HEK293 (cell line): ENCODE results near the gene IP6K3.

Source experiments
- GLIS1 ChIP-seq: fragments of 450-650 bp; formaldehyde crosslinking; IDR thresholded peaks from 2 replicates; pipeline ENCODE4 v1.5.1; 2016; ENCODE audit warnings: missing biosample characterization, missing genetic modification characterization
- GLIS2 ChIP-seq: fragments of 450-650 bp; formaldehyde crosslinking; IDR thresholded peaks from 2 replicates; pipeline ENCODE4 v1.5.1; 2016; ENCODE audit warnings: missing biosample characterization, missing genetic modification characterization
- KLF8 ChIP-seq: fragments of 450-650 bp; formaldehyde crosslinking; IDR thresholded peaks from 2 replicates; pipeline ENCODE4 v1.5.1; 2016; ENCODE audit warnings: missing biosample characterization, missing genetic modification characterization
- SALL2 ChIP-seq: fragments of 450-650 bp; formaldehyde crosslinking; IDR thresholded peaks from 2 replicates; pipeline ENCODE4 v1.5.0; 2017; ENCODE audit warnings: missing biosample characterization, mild to moderate bottlenecking, missing genetic modification characterization, borderline replicate concordance
- YY1 ChIP-seq: fragments of 450-650 bp; formaldehyde crosslinking; IDR thresholded peaks from 2 replicates; pipeline ENCODE4 v1.5.1; 2018; ENCODE audit warnings: missing biosample characterization, missing genetic modification characterization
- YY2 ChIP-seq: fragments of 450-650 bp; formaldehyde crosslinking; IDR thresholded peaks from 2 replicates; pipeline ENCODE4 v1.5.1; 2016; ENCODE audit warnings: missing biosample characterization, missing genetic modification characterization
- ZBTB20 ChIP-seq: fragments of 450-650 bp; formaldehyde crosslinking; IDR thresholded peaks from 2 replicates; pipeline ENCODE4 v1.5.1; 2016; ENCODE audit warnings: missing biosample characterization, missing genetic modification characterization
- ZBTB21 ChIP-seq: fragments of 450-650 bp; formaldehyde crosslinking; IDR thresholded peaks from 2 replicates; pipeline ENCODE4 v1.5.1; 2017; ENCODE audit warnings: missing biosample characterization, missing genetic modification characterization
- ZNF404 ChIP-seq: fragments of 450-650 bp; formaldehyde crosslinking; IDR thresholded peaks from 2 replicates; pipeline ENCODE4 v1.5.1; 2017; ENCODE audit warnings: missing biosample characterization, missing genetic modification characterization
- ZNF660 ChIP-seq: fragments of 450-650 bp; IDR thresholded peaks from 2 replicates; pipeline ENCODE4 v1.5.1; 2018; ENCODE audit warnings: missing biosample characterization, mild to moderate bottlenecking, missing genetic modification characterization
- ZNF792 ChIP-seq: fragments of 450-650 bp; formaldehyde crosslinking; IDR thresholded peaks from 2 replicates; pipeline ENCODE4 v1.5.1; 2016; ENCODE audit warnings: missing biosample characterization, missing genetic modification characterization
- ZSCAN30 ChIP-seq: fragments of 450-650 bp; IDR thresholded peaks from 2 replicates; pipeline ENCODE4 v1.5.1; 2018; ENCODE audit warnings: missing biosample characterization, mild to moderate bottlenecking, missing genetic modification characterization, moderate library complexity
- TF ChIP-seq, protein P1 (sequence below): fragments of 450-650 bp; formaldehyde crosslinking; conservative IDR thresholded peaks from 2 replicates; pipeline ENCODE4 v1.5.1; 2016; ENCODE audit warnings: low read depth, missing biosample characterization, missing genetic modification characterization
- TF ChIP-seq, protein P2 (sequence below): fragments of 450-650 bp; formaldehyde crosslinking; IDR thresholded peaks from 2 replicates; pipeline ENCODE4 v1.5.1; 2016; ENCODE audit warnings: missing biosample characterization, missing genetic modification characterization
- TF ChIP-seq, protein P3 (sequence below): fragments of 450-650 bp; formaldehyde crosslinking; IDR thresholded peaks from 2 replicates; pipeline ENCODE4 v1.5.1; 2016; ENCODE audit warnings: missing biosample characterization, missing genetic modification characterization
- TF ChIP-seq, protein P4 (sequence below): fragments of 450-650 bp; formaldehyde crosslinking; IDR thresholded peaks from 2 replicates; pipeline ENCODE4 v1.5.1; 2016; ENCODE audit warnings: missing biosample characterization, missing genetic modification characterization
- TF ChIP-seq, protein P5 (sequence below): fragments of 450-650 bp; formaldehyde crosslinking; IDR thresholded peaks from 2 replicates; pipeline ENCODE4 v1.5.1; 2016; ENCODE audit warnings: missing biosample characterization, missing genetic modification characterization
- TF ChIP-seq, protein P6 (sequence below): fragments of 450-650 bp; formaldehyde crosslinking; IDR thresholded peaks from 2 replicates; pipeline ENCODE4 v1.5.1; 2016; ENCODE audit warnings: missing biosample characterization, missing genetic modification characterization
- TF ChIP-seq, protein P7 (sequence below): fragments of 450-650 bp; formaldehyde crosslinking; conservative IDR thresholded peaks from 2 replicates; pipeline ENCODE4 v1.5.1; 2016; ENCODE audit warnings: low read depth, missing biosample characterization, missing genetic modification characterization

IP6K3 gene

DNA sequence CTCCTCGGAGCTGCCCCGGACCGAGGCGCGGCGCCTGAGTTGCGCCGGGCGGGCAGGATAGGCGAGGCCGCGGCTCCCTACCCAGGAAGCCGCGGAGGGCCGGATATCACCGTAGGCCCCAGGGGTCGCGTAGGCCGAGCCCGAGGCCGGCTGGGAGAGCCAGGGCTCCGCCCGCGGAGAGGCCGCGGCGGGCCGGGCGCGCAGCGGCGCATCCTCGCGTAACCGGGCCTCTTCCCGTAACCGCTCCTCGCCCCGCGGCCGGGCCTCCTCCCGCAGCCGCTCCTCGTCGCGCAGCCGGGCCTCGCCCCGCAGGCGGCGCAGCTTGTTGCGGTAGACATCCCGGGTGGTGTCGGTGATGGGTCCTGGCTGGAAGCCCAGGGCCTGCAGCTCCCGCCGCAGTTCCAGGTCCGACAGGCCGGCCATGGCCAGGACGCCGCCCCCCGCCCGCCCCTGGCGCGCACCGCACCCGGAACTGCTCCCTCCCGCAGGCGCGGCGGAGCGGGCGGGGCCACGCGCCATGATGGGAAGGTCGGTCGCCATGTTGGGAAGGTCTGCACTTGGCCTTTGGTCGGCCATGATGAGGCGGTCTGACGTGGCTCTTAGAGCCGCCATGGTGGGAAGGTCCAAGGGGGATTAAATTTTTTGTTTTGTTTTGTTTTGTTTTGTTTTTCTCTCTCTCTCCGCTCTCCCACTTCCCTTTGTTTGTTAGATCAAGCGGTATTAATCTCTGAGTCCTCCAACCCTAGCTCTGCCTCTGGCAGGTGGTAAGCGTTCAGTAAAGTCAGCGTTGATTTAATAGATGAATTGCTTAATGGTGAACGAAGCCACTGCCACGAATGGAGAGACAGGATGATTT is 42.2 kb upstream of the IP6K3 start, which contains the start of gene LEMD2 (continued):
- TF ChIP-seq, protein P1, sequence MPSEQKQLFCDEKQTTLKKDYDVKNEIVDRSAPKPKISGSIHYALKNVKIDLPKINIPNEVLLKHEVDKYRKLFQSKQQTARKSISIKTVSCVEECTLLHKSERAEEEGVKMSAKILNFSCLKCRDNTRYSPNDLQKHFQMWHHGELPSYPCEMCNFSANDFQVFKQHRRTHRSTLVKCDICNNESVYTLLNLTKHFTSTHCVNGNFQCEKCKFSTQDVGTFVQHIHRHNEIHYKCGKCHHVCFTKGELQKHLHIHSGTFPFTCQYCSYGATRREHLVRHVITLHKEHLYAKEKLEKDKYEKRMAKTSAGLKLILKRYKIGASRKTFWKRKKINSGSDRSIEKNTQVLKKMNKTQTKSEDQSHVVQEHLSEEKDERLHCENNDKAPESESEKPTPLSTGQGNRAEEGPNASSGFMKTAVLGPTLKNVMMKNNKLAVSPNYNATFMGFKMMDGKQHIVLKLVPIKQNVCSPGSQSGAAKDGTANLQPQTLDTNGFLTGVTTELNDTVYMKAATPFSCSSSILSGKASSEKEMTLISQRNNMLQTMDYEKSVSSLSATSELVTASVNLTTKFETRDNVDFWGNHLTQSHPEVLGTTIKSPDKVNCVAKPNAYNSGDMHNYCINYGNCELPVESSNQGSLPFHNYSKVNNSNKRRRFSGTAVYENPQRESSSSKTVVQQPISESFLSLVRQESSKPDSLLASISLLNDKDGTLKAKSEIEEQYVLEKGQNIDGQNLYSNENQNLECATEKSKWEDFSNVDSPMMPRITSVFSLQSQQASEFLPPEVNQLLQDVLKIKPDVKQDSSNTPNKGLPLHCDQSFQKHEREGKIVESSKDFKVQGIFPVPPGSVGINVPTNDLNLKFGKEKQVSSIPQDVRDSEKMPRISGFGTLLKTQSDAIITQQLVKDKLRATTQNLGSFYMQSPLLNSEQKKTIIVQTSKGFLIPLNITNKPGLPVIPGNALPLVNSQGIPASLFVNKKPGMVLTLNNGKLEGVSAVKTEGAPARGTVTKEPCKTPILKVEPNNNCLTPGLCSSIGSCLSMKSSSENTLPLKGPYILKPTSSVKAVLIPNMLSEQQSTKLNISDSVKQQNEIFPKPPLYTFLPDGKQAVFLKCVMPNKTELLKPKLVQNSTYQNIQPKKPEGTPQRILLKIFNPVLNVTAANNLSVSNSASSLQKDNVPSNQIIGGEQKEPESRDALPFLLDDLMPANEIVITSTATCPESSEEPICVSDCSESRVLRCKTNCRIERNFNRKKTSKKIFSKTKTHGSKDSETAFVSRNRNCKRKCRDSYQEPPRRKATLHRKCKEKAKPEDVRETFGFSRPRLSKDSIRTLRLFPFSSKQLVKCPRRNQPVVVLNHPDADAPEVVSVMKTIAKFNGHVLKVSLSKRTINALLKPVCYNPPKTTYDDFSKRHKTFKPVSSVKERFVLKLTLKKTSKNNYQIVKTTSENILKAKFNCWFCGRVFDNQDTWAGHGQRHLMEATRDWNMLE = peak; percentile 67; the same call in 1 of the 2 replicates
- peak; percentile 83; the same call in 1 of the 2 replicates for TF ChIP-seq ZNF660
- peak; percentile 76; the same call in 1 of the 2 replicates for TF ChIP-seq ZBTB20
- TF ChIP-seq, protein P2, sequence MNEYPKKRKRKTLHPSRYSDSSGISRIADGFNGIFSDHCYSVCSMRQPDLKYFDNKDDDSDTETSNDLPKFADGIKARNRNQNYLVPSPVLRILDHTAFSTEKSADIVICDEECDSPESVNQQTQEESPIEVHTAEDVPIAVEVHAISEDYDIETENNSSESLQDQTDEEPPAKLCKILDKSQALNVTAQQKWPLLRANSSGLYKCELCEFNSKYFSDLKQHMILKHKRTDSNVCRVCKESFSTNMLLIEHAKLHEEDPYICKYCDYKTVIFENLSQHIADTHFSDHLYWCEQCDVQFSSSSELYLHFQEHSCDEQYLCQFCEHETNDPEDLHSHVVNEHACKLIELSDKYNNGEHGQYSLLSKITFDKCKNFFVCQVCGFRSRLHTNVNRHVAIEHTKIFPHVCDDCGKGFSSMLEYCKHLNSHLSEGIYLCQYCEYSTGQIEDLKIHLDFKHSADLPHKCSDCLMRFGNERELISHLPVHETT (tag by site-specific recombination) = peak; percentile 92
- TF ChIP-seq ZBTB21 (tag by site-specific recombination) = peak; percentile 57; the same call in 1 of the 2 replicates
- TF ChIP-seq YY2 (tag by site-specific recombination) = peak; percentile 100
- 0 out of 2 replicates have a peak, but pooled peaks have one; percentile 28 for TF ChIP-seq SALL2 (tag by site-specific recombination)
- TF ChIP-seq, protein P3, sequence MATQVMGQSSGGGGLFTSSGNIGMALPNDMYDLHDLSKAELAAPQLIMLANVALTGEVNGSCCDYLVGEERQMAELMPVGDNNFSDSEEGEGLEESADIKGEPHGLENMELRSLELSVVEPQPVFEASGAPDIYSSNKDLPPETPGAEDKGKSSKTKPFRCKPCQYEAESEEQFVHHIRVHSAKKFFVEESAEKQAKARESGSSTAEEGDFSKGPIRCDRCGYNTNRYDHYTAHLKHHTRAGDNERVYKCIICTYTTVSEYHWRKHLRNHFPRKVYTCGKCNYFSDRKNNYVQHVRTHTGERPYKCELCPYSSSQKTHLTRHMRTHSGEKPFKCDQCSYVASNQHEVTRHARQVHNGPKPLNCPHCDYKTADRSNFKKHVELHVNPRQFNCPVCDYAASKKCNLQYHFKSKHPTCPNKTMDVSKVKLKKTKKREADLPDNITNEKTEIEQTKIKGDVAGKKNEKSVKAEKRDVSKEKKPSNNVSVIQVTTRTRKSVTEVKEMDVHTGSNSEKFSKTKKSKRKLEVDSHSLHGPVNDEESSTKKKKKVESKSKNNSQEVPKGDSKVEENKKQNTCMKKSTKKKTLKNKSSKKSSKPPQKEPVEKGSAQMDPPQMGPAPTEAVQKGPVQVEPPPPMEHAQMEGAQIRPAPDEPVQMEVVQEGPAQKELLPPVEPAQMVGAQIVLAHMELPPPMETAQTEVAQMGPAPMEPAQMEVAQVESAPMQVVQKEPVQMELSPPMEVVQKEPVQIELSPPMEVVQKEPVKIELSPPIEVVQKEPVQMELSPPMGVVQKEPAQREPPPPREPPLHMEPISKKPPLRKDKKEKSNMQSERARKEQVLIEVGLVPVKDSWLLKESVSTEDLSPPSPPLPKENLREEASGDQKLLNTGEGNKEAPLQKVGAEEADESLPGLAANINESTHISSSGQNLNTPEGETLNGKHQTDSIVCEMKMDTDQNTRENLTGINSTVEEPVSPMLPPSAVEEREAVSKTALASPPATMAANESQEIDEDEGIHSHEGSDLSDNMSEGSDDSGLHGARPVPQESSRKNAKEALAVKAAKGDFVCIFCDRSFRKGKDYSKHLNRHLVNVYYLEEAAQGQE (tag by site-specific recombination) = peak; percentile 43; the same call in 1 of the 2 replicates
- TF ChIP-seq ZSCAN30 (tag by site-specific recombination) = peak; percentile 85
- no peak for TF ChIP-seq ZNF404
- TF ChIP-seq GLIS2 (tag by site-specific recombination) = peak; percentile 71
- peak; percentile 42; the same call in 1 of the 2 replicates for TF ChIP-seq GLIS1 (tag by site-specific recombination)
- TF ChIP-seq, protein P4, sequence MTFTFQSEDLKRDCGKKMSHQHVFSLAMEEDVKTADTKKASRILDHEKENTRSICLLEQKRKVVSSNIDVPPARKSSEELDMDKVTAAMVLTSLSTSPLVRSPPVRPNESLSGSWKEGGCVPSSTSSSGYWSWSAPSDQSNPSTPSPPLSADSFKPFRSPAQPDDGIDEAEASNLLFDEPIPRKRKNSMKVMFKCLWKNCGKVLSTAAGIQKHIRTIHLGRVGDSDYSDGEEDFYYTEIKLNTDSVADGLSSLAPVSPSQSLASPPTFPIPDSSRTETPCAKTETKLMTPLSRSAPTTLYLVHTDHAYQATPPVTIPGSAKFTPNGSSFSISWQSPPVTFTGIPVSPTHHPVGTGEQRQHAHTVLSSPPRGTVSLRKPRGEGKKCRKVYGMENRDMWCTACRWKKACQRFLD (tag by site-specific recombination) = no peak
- TF ChIP-seq, protein P5, sequence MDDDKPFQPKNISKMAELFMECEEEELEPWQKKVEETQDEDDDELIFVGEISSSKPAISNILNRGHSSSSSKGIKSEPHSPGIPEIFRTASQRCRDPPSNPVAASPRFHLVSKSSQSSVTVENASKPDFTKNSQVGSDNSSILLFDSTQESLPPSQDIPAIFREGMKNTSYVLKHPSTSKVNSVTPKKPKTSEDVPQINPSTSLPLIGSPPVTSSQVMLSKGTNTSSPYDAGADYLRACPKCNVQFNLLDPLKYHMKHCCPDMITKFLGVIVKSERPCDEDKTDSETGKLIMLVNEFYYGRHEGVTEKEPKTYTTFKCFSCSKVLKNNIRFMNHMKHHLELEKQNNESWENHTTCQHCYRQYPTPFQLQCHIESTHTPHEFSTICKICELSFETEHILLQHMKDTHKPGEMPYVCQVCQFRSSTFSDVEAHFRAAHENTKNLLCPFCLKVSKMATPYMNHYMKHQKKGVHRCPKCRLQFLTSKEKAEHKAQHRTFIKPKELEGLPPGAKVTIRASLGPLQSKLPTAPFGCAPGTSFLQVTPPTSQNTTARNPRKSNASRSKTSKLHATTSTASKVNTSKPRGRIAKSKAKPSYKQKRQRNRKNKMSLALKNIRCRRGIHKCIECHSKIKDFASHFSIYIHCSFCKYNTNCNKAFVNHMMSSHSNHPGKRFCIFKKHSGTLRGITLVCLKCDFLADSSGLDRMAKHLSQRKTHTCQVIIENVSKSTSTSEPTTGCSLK = no peak
- TF ChIP-seq YY1 (tag by site-specific recombination) = peak; percentile 100
- TF ChIP-seq KLF8 (tag by site-specific recombination) = peak; percentile 96
- no peak for TF ChIP-seq ZNF792 (tag by site-specific recombination)
- TF ChIP-seq, protein P6, sequence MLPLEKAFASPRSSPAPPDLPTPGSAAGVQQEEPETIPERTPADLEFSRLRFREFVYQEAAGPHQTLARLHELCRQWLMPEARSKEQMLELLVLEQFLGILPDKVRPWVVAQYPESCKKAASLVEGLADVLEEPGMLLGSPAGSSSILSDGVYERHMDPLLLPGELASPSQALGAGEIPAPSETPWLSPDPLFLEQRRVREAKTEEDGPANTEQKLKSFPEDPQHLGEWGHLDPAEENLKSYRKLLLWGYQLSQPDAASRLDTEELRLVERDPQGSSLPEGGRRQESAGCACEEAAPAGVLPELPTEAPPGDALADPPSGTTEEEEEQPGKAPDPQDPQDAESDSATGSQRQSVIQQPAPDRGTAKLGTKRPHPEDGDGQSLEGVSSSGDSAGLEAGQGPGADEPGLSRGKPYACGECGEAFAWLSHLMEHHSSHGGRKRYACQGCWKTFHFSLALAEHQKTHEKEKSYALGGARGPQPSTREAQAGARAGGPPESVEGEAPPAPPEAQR (tag by site-specific recombination) = peak; percentile 89
- TF ChIP-seq, protein P7, sequence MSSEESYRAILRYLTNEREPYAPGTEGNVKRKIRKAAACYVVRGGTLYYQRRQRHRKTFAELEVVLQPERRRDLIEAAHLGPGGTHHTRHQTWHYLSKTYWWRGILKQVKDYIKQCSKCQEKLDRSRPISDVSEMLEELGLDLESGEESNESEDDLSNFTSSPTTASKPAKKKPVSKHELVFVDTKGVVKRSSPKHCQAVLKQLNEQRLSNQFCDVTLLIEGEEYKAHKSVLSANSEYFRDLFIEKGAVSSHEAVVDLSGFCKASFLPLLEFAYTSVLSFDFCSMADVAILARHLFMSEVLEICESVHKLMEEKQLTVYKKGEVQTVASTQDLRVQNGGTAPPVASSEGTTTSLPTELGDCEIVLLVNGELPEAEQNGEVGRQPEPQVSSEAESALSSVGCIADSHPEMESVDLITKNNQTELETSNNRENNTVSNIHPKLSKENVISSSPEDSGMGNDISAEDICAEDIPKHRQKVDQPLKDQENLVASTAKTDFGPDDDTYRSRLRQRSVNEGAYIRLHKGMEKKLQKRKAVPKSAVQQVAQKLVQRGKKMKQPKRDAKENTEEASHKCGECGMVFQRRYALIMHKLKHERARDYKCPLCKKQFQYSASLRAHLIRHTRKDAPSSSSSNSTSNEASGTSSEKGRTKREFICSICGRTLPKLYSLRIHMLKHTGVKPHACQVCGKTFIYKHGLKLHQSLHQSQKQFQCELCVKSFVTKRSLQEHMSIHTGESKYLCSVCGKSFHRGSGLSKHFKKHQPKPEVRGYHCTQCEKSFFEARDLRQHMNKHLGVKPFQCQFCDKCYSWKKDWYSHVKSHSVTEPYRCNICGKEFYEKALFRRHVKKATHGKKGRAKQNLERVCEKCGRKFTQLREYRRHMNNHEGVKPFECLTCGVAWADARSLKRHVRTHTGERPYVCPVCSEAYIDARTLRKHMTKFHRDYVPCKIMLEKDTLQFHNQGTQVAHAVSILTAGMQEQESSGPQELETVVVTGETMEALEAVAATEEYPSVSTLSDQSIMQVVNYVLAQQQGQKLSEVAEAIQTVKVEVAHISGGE (tag by site-specific recombination) = peak; percentile 78
